Left colon (tissue), 2 donors: ENCODE measurements around the gene SLC6A11. TPM values are rescaled to one million over a fixed set of nuclear protein-coding genes. Genes with fewer than 3 reads are reported as not detected.

Source experiments
- ATAC-seq: fragments of 200-7000 bp; cut with Tn5 transposase; one replicate; pipeline ENCODE4 v1.9.1; 2020; ENCODE audit warnings: mild to moderate bottlenecking, moderate library complexity
- DNase-seq, 2 donors: peaks; one replicate each; pipeline ENCODE4 v3.0.0-alpha.2; 2020
- intact Hi-C, 2 donors: fragments of 100-400 bp; cut with DNase I in 1 of 2; cut with micrococcal nuclease in 1 of 2; formaldehyde crosslinking; loops; one replicate each; pipeline versions ENCODE4 v1.11.2 to v1.14.0; 2022; cut with DNase I, micrococcal nuclease
- total RNA-seq, 2 donors: library from RNA; stranded (reverse); fragmentation: NEBNext Ultra II Directional; extraction: Animal tissue kit (Norgen Biotek cat#: 25700); gene quantifications; one replicate each; pipeline ENCODE4 v1.2.1, GENCODE V29; 2021
- donor health status: DM: no; HTN: no; CAD: no.
- donor health status: DM: yes; HTN: yes; CAD: no.

Gene SLC6A11
- total RNA-seq, 2 donors from 2014 or later = 0.08 TPM; not detected in 1

DNA sequence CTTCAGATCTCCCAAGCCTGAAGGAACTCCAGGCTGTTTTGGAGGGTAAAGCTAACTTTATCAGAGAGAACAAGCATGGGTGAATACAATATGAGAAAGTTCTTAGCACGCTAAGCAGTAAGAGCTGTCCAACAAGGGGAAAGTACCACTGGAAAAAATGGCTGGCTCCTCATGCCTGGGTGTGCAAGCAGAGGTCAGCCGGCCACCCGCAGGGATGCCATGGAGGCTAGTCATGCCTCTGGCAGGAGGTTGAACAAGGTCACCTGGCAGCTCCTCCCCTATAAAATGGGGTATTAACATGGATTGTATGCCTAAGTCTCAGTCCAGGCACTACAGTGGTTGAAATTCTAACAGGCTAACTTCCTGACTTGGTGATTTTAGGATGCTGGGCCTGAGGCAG, 101.1 kb downstream of the SLC6A11 start:
- no peak for ATAC-seq
- DNase-seq = no peak
- intact Hi-C loops = no loop called here

- no peak for ATAC-seq
- intact Hi-C loops = no loop called here
- DNase-seq = no peak
Measured at GRCh38 chr3:10918011-10918410, 102.0 kb downstream of the SLC6A11 start.

DNA sequence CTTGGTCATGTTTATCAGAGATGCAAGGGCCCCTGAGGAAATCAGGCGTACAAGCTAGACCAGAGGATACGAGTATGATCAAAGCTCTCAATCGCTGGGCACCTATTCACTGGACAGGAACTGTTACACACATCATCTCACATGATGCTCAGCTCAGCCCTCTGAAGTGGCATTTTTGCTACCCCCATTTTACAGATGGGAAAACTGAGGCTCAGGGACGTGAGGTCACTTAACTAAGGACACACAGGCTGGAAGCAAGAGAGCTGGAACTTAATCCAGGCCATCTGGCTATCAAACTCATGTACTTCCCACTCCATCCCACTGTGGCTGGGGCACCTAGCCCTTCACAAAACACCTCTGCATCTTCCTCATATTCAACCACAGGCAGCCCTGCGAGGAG, 103.6 kb downstream of the SLC6A11 start:
- intact Hi-C loops = no loop called here
- no peak for DNase-seq
- no peak for ATAC-seq

- no peak for ATAC-seq
- intact Hi-C loops = no loop called here
- DNase-seq = peak in 1 of 2 donors; percentile 5
Measured at GRCh38 chr3:10925436-10926255, 109.6 kb downstream of the SLC6A11 start.

DNA sequence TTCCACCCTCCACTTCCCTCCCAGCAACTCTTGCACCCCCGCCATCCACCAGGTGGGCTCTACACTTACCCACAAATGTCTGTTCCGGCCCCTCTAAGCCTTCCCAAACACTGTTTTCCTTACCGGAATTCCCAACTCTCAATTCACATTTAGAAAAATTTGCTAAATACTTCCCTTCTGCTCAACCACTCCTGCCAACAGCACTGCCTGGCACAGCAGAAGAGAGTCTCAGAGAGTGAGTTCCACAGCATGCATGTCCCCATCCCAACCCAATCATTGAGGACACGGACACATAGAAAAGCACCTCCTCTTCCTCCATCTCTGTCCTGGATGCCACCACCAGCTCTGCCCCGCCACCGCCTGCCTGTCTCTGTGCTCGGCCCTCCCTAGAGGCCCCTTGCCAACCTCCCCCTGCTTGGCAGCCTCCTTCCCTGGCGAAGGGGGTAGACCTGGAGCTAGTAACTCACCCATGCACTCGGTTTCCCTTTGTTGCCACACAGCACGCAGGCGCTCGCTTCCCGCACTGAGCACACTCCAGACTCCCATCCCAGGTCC, 110.3 kb downstream of the SLC6A11 start:
- intact Hi-C loops = no loop called here
- DNase-seq (no peak), ATAC-seq (no peak)

DNA sequence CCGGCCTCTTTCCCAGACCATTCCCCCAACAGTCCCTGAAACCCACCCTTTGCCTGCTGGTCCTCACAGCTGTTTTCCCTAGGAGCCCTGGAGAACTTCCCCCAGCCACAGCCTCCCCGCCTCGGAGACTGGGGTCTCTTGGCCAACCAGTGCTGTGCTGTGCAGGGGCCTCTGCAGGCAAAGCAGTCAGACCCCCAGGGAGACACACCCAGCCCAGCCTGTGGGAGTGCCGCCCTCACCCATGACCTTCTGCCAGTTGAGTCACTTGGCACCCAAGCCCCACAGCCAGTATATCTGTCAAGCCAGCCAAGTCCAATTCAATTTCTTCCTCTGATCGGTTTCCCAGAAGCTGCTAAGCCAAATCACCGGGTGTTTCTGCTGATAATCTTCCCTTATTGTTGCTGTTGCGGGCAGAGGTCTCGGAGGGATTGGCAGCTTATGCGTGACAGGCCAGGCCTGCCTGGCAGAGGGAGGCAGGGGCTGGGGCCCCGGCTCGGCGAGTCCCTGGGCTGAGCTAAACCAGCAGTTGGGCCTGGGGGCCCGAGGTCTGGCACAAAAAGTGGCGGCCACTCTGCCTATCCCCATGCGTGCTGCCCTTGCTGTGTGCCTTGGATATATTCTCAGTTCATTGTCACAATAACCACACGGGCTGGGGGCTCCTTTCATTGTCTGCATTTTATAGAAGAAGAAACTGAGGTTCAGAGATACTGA, 110.9 kb downstream of the SLC6A11 start:
- ATAC-seq (no peak), DNase-seq (peak in 1 of 2 donors; percentile 18)
- intact Hi-C loops = no loop called here

GRCh38 chr3:10927551-10927950, 111.5 kb downstream of the SLC6A11 start:
- intact Hi-C loops = no loop called here
- ATAC-seq (no peak), DNase-seq (peak in 1 of 2 donors; percentile 20)

DNA sequence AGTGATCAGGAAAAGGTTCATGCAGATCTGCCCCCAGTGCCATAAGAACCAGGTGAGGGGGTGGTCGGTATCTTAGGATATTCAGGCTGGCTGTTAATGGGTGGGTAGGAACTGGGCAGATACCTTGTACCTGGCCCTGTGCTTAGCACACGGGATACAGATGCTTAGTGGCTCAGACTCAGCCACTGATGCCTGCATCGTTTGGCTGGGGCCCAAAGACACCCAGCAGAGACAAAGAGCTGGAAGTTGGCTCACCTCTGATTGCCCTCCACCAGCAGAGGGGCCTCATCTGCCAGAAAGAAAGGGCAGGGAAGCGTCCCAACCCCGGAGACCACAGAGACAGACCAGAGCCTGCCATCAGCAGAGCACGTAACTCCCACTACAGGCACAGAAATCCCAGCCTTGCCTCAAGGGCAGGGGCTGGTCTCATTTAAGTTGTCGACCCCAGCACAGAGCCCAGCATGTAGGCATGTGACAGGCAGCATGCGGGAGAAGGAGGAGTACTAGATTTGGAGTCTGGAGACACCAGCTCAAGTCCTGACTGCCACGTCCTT, 112.5 kb downstream of the SLC6A11 start:
- intact Hi-C loops = no loop called here
- DNase-seq (no peak), ATAC-seq (no peak)

- intact Hi-C loops = no loop called here
- ATAC-seq = no peak
Measured at GRCh38 chr3:10928961-10929471, 113.0 kb downstream of the SLC6A11 start.

DNA sequence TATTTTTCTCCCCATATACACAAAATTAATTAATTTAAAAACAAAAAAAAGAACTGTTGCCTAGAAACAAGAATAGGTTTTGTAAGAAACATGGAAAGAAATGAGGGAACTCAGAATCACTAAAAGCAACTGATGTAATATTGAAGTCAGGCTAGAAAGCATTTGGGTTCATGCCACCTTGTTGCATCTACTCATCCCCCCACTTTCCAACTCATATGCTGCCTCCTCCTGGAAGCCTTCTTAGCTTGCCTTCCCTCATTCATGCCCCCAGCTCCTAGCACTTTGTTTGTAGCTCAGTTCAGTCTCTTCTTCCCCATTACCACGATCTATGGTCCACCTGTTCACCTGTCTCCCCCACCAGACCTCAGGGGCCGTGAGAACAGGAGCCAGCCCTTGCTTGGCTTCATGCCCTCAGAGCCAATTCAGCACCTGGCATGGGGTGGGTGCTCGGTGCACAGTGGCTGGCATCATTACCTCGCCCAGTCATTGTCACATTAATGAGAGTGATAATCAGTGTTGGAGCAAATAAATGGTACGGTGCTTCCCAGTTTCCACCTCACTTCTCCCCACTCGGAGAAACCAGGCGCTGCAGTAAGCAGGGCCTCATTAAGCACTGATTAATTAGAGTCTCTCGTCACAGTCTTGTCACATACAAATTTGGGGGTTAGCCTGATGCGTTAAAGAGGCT, 114.1 kb downstream of the SLC6A11 start:
- intact Hi-C loops = no loop called here
- DNase-seq (peak in 1 of 2 donors; percentile 10), ATAC-seq (no peak)

More at GRCh38 chr3:10928961-10929471, 113.0 kb downstream of the SLC6A11 start:
- peak in 1 of 2 donors; percentile 15 for DNase-seq

DNA sequence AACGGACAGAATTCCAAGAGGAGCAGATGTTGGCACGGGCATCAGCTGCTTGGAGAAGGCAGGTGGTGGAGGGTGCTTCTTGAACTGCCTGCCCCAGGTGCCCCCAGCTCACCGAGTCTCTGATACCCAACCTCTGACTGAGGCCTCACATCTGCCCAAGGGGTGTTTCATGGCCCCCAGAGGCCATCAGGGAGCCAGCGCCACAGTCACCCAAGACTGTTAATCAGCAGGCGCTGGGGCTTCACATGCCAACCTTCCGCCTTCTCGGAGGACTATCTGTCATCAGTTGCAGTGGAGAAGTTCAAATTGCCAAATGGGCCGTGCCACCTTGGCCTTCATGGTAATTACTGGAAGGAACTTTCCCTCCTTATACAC, 114.6 kb downstream of the SLC6A11 start:
- peak in 1 of 2 donors; percentile 10 for DNase-seq
- no peak for ATAC-seq
- intact Hi-C loops = no loop called here

GRCh38 chr3:10932596-10932995, 116.6 kb downstream of the SLC6A11 start:
- intact Hi-C loops = no loop called here
- ATAC-seq (no peak), DNase-seq (no peak)

GRCh38 chr3:10933021-10933420, 117.0 kb downstream of the SLC6A11 start:
- DNase-seq (peak in 1 of 2 donors; percentile 10), ATAC-seq (no peak)
- intact Hi-C loops = no loop called here

DNA sequence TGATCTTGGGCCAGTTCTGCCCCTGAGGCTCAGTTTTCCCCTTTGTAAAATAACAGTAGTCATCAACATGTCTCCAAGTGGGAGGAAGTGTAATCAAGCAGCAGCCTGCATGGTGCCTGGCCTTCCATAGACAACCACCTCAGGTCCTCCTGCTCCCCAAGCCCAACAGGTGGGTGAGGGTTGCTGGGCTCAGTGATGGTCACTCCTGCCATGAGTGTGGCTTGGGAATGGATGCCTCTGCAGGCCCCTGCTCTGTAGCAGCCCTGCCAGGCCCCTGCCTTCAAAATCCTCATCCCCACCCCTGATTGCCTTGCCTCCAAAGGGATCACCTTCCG, 117.4 kb downstream of the SLC6A11 start:
- no peak for ATAC-seq
- DNase-seq = no peak
- intact Hi-C loops = no loop called here

GRCh38 chr3:10933805-10934481, 117.9 kb downstream of the SLC6A11 start:
- intact Hi-C loops = no loop called here
- ATAC-seq (no peak), DNase-seq (peak in 1 of 2 donors; percentile 8)

DNA sequence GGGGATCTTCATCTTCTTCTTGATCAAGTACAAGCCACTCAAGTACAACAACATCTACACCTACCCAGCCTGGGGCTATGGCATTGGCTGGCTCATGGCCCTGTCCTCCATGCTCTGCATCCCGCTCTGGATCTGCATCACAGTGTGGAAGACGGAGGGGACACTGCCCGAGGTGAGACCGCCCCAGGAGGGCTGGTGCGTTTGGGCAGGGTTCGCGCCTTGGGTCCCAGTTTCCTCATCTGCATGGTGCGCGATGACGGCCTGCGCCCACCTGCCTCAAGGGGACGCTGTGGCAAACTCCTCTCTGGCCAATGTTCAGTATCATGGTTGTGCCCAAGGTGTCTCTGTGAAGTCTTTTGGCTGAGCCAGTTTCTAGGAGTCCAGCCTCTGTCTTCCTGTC, 119.0 kb downstream of the SLC6A11 start:
- intact Hi-C loops = no loop called here

GRCh38 chr3:10935846-10936631, 120.0 kb downstream of the SLC6A11 start:
- intact Hi-C loops = no loop called here

More for the DNA sequence above, 119.0 kb downstream of the SLC6A11 start:
- ATAC-seq (no peak), DNase-seq (peak in 1 of 2 donors; percentile 10)

GRCh38 chr3:10936686-10937085, 120.7 kb downstream of the SLC6A11 start:
- DNase-seq = no peak
- intact Hi-C loops = no loop called here
- no peak for ATAC-seq

More at GRCh38 chr3:10935846-10936631, 120.0 kb downstream of the SLC6A11 start:
- ATAC-seq = no peak
- DNase-seq = no peak
